ENCODE measurements around the gene PDE8A.

Gene PDE8A

GRCh38 chr15:85086855-85087254 is 105.2 kb downstream of the PDE8A start:
- Histone ChIP-seq H3K36me3 (ENCODE audit: control insufficient read depth in 2 of 2, insufficient read depth in 1 of 2, low read length in 2 of 2) (peaks cover 25 to 28% of the 10 kb centered on the region in 2 experiments), H3K4me1 (ENCODE audit: control insufficient read depth, insufficient read depth, low read length) (no peaks in the 10 kb centered on the region), H3K27ac (ENCODE audit: extremely low read depth, low read depth, low read length) (no peak overlapping the region), H3K9me3 (ENCODE audit: control insufficient read depth, insufficient read depth, low read depth, low read length) (no peaks in the 10 kb centered on the region), H3K4me3 (ENCODE audit: low read depth, low read length) (no peak overlapping the region)
- POLR2A ChIA-PET, result interaction anchor here (0.7 to 1.3 kb wide), 2 partner anchors 34 to 261 kb away, joined by 3 to 5 read pairs; no protein-coding TSS in a partner anchor
- TF ChIP-seq KLF10 (tag by site-specific recombination; IDR thresholded peaks at IDR 0.05) (no peak), ZNF785 (tag by site-specific recombination; IDR thresholded peaks at IDR 0.05) (no peak), ZNF239 (tag by site-specific recombination; IDR thresholded peaks at IDR 0.05) (no peak), BCL11A (tag by site-specific recombination; IDR thresholded peaks at IDR 0.05; ENCODE audit: low read depth) (no peak), ZNF621 (tag by site-specific recombination; IDR thresholded peaks at IDR 0.05) (no peak), TRIM28 (IDR thresholded peaks at IDR 0.05; ENCODE audit: borderline replicate concordance, low read length) (no peak), ZNF133 (tag by site-specific recombination; IDR thresholded peaks at IDR 0.05) (no peak), ZNF610 (tag by site-specific recombination; IDR thresholded peaks at IDR 0.05; ENCODE audit: borderline replicate concordance) (no peak), ZNF701 (tag by site-specific recombination; IDR thresholded peaks at IDR 0.05) (no peak), ZNF530 (tag by site-specific recombination; IDR thresholded peaks at IDR 0.05; ENCODE audit: low read depth) (no peak), ZNF670 (tag by site-specific recombination; IDR thresholded peaks at IDR 0.05; ENCODE audit: low read depth) (no peak), SCRT1 (tag by site-specific recombination; IDR thresholded peaks at IDR 0.05; ENCODE audit: borderline replicate concordance) (no peak), ZNF391 (tag by site-specific recombination; IDR thresholded peaks at IDR 0.05; ENCODE audit: borderline replicate concordance, low read depth) (no peak), ZBTB21 (tag by site-specific recombination; IDR thresholded peaks at IDR 0.05) (no peak), BCL6B (tag by site-specific recombination; IDR thresholded peaks at IDR 0.05) (no peak), HIC1 (tag by site-specific recombination; IDR thresholded peaks at IDR 0.05) (no peak), ZBTB20 (tag by site-specific recombination; IDR thresholded peaks at IDR 0.05) (no peak), TSHZ1 (tag by site-specific recombination; IDR thresholded peaks at IDR 0.05; ENCODE audit: borderline replicate concordance) (no peak), SP2 (tag by site-specific recombination; IDR thresholded peaks at IDR 0.05) (no peak), BCL11B (tag by site-specific recombination; IDR thresholded peaks at IDR 0.05; ENCODE audit: low read depth) (no peak)
- CTCF ChIA-PET, result no interaction called here

- Histone ChIP-seq H3K4me1 (ENCODE audit: control insufficient read depth, insufficient read depth, low read length) (no peaks in the 10 kb centered on the region), H3K4me3 (ENCODE audit: low read depth, low read length) (no peak overlapping the region), H3K36me3 (ENCODE audit: control insufficient read depth in 2 of 2, insufficient read depth in 1 of 2, low read length in 2 of 2) (peaks cover 31% of the 10 kb centered on the region in 2 experiments), H3K27ac (ENCODE audit: extremely low read depth, low read depth, low read length) (no peak overlapping the region), H3K9me3 (ENCODE audit: control insufficient read depth, insufficient read depth, low read depth, low read length) (no peaks in the 10 kb centered on the region)
- ChIA-PET CTCF (no interaction called here), POLR2A (no interaction called here)
- TF ChIP-seq PRDM6 (tag by site-specific recombination; IDR thresholded peaks at IDR 0.05) (no peak), KLF16 (tag by site-specific recombination; IDR thresholded peaks at IDR 0.05) (no peak), ZNF302 (tag by site-specific recombination; IDR thresholded peaks at IDR 0.05; ENCODE audit: low read depth) (no peak), IKZF3 (tag by site-specific recombination; IDR thresholded peaks at IDR 0.05) (no peak)
Observed at GRCh38 chr15:85088300-85088699, 106.6 kb downstream of the PDE8A start.
